Nephron (organoid): ENCODE results near the gene PLXNB3.

Source experiments
- H3K27ac Mint-ChIP-seq, 3 experiments: 2 replicates each; pipeline ENCODE4 v1.8.0; 2020; ENCODE audit warnings: mixed read lengths in 3 of 3, mild to moderate bottlenecking in 2 of 3, moderate library complexity in 1 of 3
- H3K27me3 Mint-ChIP-seq: 2 replicates; pipeline ENCODE4 v1.8.0; 2021; ENCODE audit warnings: low read depth, mild to moderate bottlenecking, moderate library complexity, mixed read lengths
- H3K36me3 Mint-ChIP-seq: 2 replicates; pipeline ENCODE4 v1.8.0; 2020; ENCODE audit warnings: low read depth, mixed read lengths
- H3K4me1 Mint-ChIP-seq: 2 replicates; pipeline ENCODE4 v1.8.0; 2020; ENCODE audit warnings: mixed read lengths
- H3K4me3 Mint-ChIP-seq, 3 experiments: 2 replicates each; pipeline ENCODE4 v1.8.0; 2020; ENCODE audit warnings: mild to moderate bottlenecking in 3 of 3, mixed read lengths in 3 of 3, moderate library complexity in 2 of 3
- H3K9me3 Mint-ChIP-seq: 2 replicates; pipeline ENCODE4 v1.8.0; 2020; ENCODE audit warnings: mixed read lengths
- CTCF ChIP-seq, 3 experiments: fragments of 200-600 bp; sonication (generic); IDR thresholded peaks; one replicate each; pipeline ENCODE4 v1.5.0; 2021; ENCODE audit warnings: antibody characterized with exemption in 3 of 3; ENCODE audit not compliant: unreplicated experiment in 3 of 3

PLXNB3 gene

GRCh38 chrX:153825042-153825441, 61.0 kb downstream of the PLXNB3 start:
- H3K27ac Mint-ChIP-seq, result no peak overlapping the region
- peaks cover 15% of the 10 kb centered on the region for H3K9me3 Mint-ChIP-seq
- peaks cover 7% of the 10 kb centered on the region for H3K36me3 Mint-ChIP-seq
- H3K27me3 Mint-ChIP-seq, result peaks cover 31% of the 10 kb centered on the region
- no peak overlapping the region for H3K4me3 Mint-ChIP-seq
- H3K4me1 Mint-ChIP-seq, result no peaks in the 10 kb centered on the region
- no peak for TF ChIP-seq CTCF (IDR thresholded peaks at IDR 0.05; ENCODE audit: unreplicated experiment in 3 of 3)
